ENCODE measurements around the gene RCN1. TPM values are rescaled to one million over a fixed set of nuclear protein-coding genes. Genes with fewer than 3 reads are reported as not detected.

RCN1 gene
- total RNA-seq, 1 donor from 2014 or later = 545 TPM

- Histone ChIP-seq H3K9me3 (ENCODE audit: insufficient read depth, low read depth, low read length) (no peaks in the 10 kb centered on the region), H2AFZ (ENCODE audit: low read depth, low read length) (no peak overlapping the region), H3K4me1 (ENCODE audit: insufficient read depth, low read length) (peaks cover 7% of the 10 kb centered on the region), H3K4me3 (ENCODE audit: insufficient read depth, low read depth, low read length) (no peak overlapping the region), H4K20me1 (ENCODE audit: insufficient read depth, low read length) (no peaks in the 10 kb centered on the region), H3K36me3 (ENCODE audit: insufficient read depth, low read length) (no peaks in the 10 kb centered on the region), H3K9ac (ENCODE audit: low read length) (no peak overlapping the region), H3K79me2 (ENCODE audit: insufficient read depth, low read length) (no peaks in the 10 kb centered on the region), H3K4me2 (ENCODE audit: low read length) (no peak overlapping the region), H3K27ac (ENCODE audit: low read depth, low read length) (no peak overlapping the region), H3K27me3 (ENCODE audit: insufficient read depth, low read length) (no peaks in the 10 kb centered on the region)
- TF ChIP-seq CTCF (IDR thresholded peaks at IDR 0.05; ENCODE audit: insufficient read depth, low read depth, low read length) (no peak), EZH2 (IDR thresholded peaks at IDR 0.05; ENCODE audit: insufficient read depth, low read length) (no peak)
- peaks cover 11% of the 10 kb centered on the region for H3K27me3 Mint-ChIP-seq (ENCODE audit: low read depth, unreplicated experiment)
- H3K4me1 Mint-ChIP-seq (ENCODE audit: low read depth, unreplicated experiment) = peaks cover 3% of the 10 kb centered on the region
- no peak overlapping the region for H3K4me3 Mint-ChIP-seq (ENCODE audit: unreplicated experiment)
- DNase-seq (ENCODE audit: low read depth) (no peak), FAIRE-seq (no peak)
- peaks cover 4% of the 10 kb centered on the region for H3K9me3 Mint-ChIP-seq (ENCODE audit: unreplicated experiment)
- H3K36me3 Mint-ChIP-seq (ENCODE audit: low read depth, unreplicated experiment) = peaks cover 2% of the 10 kb centered on the region
- H3K27ac Mint-ChIP-seq (ENCODE audit: unreplicated experiment) = no peak overlapping the region
These were observed 31.3 kb downstream of the RCN1 start for GRCh38 chr11:32122200-32122599.

GRCh38 chr11:32131321-32131720 lies 40.4 kb downstream of the RCN1 start:
- no peak overlapping the region for H3K27ac ChIP-seq (ENCODE audit: low read depth, low read length)
- H3K27me3 ChIP-seq (ENCODE audit: insufficient read depth, low read length) = no peaks in the 10 kb centered on the region
- no peaks in the 10 kb centered on the region for H3K9me3 ChIP-seq (ENCODE audit: insufficient read depth, low read depth, low read length)
- H4K20me1 ChIP-seq (ENCODE audit: insufficient read depth, low read length) = no peaks in the 10 kb centered on the region
- no peak overlapping the region for H3K9ac ChIP-seq (ENCODE audit: low read length)
- no peak overlapping the region for H3K4me3 ChIP-seq (ENCODE audit: insufficient read depth, low read depth, low read length)
- H3K27me3 Mint-ChIP-seq (ENCODE audit: low read depth, unreplicated experiment) = peaks cover 2% of the 10 kb centered on the region
- H3K36me3 ChIP-seq (ENCODE audit: insufficient read depth, low read length) = no peaks in the 10 kb centered on the region
- peaks cover 5% of the 10 kb centered on the region for H3K36me3 Mint-ChIP-seq (ENCODE audit: low read depth, unreplicated experiment)
- TF ChIP-seq EZH2 (IDR thresholded peaks at IDR 0.05; ENCODE audit: insufficient read depth, low read length) (no peak), CTCF (IDR thresholded peaks at IDR 0.05; ENCODE audit: insufficient read depth, low read depth, low read length) (no peak)
- no peak overlapping the region for H2AFZ ChIP-seq (ENCODE audit: low read depth, low read length)
- H3K27ac Mint-ChIP-seq (ENCODE audit: unreplicated experiment) = no peak overlapping the region
- H3K4me1 ChIP-seq (ENCODE audit: insufficient read depth, low read length) = no peaks in the 10 kb centered on the region
- no peak overlapping the region for H3K4me2 ChIP-seq (ENCODE audit: low read length)
- FAIRE-seq (no peak), DNase-seq (ENCODE audit: low read depth) (peak; percentile 42)
- no peak overlapping the region for H3K4me3 Mint-ChIP-seq (ENCODE audit: unreplicated experiment)
- no peaks in the 10 kb centered on the region for H3K79me2 ChIP-seq (ENCODE audit: insufficient read depth, low read length)
- H3K9me3 Mint-ChIP-seq (ENCODE audit: unreplicated experiment) = peaks cover 6% of the 10 kb centered on the region
- H3K4me1 Mint-ChIP-seq (ENCODE audit: low read depth, unreplicated experiment) = peaks cover 18% of the 10 kb centered on the region

GRCh38 chr11:32136657-32137056 lies 45.8 kb downstream of the RCN1 start:
- Histone ChIP-seq H3K36me3 (ENCODE audit: insufficient read depth, low read length) (no peaks in the 10 kb centered on the region), H3K79me2 (ENCODE audit: insufficient read depth, low read length) (no peaks in the 10 kb centered on the region), H3K4me3 (ENCODE audit: insufficient read depth, low read depth, low read length) (no peak overlapping the region), H3K9ac (ENCODE audit: low read length) (peak overlapping the region; percentile 41), H2AFZ (ENCODE audit: low read depth, low read length) (no peak overlapping the region), H3K9me3 (ENCODE audit: insufficient read depth, low read depth, low read length) (no peaks in the 10 kb centered on the region), H4K20me1 (ENCODE audit: insufficient read depth, low read length) (no peaks in the 10 kb centered on the region), H3K27me3 (ENCODE audit: insufficient read depth, low read length) (no peaks in the 10 kb centered on the region), H3K27ac (ENCODE audit: low read depth, low read length) (peak overlapping the region; percentile 74), H3K4me2 (ENCODE audit: low read length) (peak overlapping the region; percentile 38), H3K4me1 (ENCODE audit: insufficient read depth, low read length) (peaks cover 13% of the 10 kb centered on the region)
- FAIRE-seq = no peak
- TF ChIP-seq CTCF (IDR thresholded peaks at IDR 0.05; ENCODE audit: insufficient read depth, low read depth, low read length) (no peak), EZH2 (IDR thresholded peaks at IDR 0.05; ENCODE audit: insufficient read depth, low read length) (no peak)
- Mint-ChIP-seq H3K36me3 (ENCODE audit: low read depth, unreplicated experiment) (peaks cover 2% of the 10 kb centered on the region), H3K27me3 (ENCODE audit: low read depth, unreplicated experiment) (no peaks in the 10 kb centered on the region), H3K9me3 (ENCODE audit: unreplicated experiment) (peaks cover 3% of the 10 kb centered on the region), H3K27ac (ENCODE audit: unreplicated experiment) (peak overlapping the region; percentile 88), H3K4me3 (ENCODE audit: unreplicated experiment) (no peak overlapping the region), H3K4me1 (ENCODE audit: low read depth, unreplicated experiment) (peaks cover 23% of the 10 kb centered on the region)
- no peak for DNase-seq (ENCODE audit: low read depth)

Measured in astrocyte (in vitro differentiated cells and primary cell).